A549 treated with AZD2906 at 1 μM for 4 hours (cell line): ENCODE measurements around the gene PMM1. TPM values are rescaled to one million over a fixed set of nuclear protein-coding genes. Genes with fewer than 3 reads are reported as not detected.

Source experiments
- total RNA-seq: library from RNA; stranded (reverse); fragments of 200-300 nt; extraction: Qiagen RNA extraction; gene quantifications from 5 replicates; pipeline ENCODE4 v1.2.3, GENCODE V29; 2022

PMM1 gene
- total RNA-seq = 26.3 to 31.9 TPM (median 30.1 TPM) in 5 replicates

GRCh38 chr22:41589391-41590241 is at the start of gene PMM1:
Gene PMM1, minus strand, starts transcription at chr22:41589840. Its CDS starts 35 bp downstream, at chr22:41589805.

GRCh38 chr22:41621099-41621910 is 31.7 kb upstream of the PMM1 start, which contains the start of gene XRCC6:
Gene XRCC6, plus strand, starts transcription at chr22:41621295. Its CDS starts 710 bp downstream, at chr22:41622005.

GRCh38 chr22:41620589-41621098 is 31.0 kb upstream of the PMM1 start, which contains the start of gene DESI1:
Gene DESI1, minus strand, starts transcription at chr22:41621043. Its CDS starts 204 bp downstream, at chr22:41620839.

GRCh38 chr22:41543854-41544670 is 45.6 kb downstream of the PMM1 start, which contains the start of gene POLR3H:
Gene POLR3H, minus strand, starts transcription at chr22:41544470. Its CDS starts 369 bp downstream, at chr22:41544101.

Other genes with a start within 250 kb of the PMM1 start
- gene TEF, start 207.9 kb downstream of the PMM1 start, total RNA-seq = 0.86 to 1.0 TPM (median 0.92 TPM) in 5 replicates
- gene TOB2, start 143.0 kb downstream of the PMM1 start, total RNA-seq = 24.3 to 26.4 TPM (median 25.9 TPM) in 5 replicates
- 56.1 to 71.7 TPM (median 63.8 TPM) in 5 replicates for gene PHF5A, start 121.1 kb downstream of the PMM1 start, total RNA-seq
- gene ACO2, start 120.7 kb downstream of the PMM1 start, total RNA-seq = 48.1 to 49.8 TPM (median 49.3 TPM) in 5 replicates
- 24.3 to 47.1 TPM (median 40.7 TPM) in 5 replicates for gene POLR3H, start 45.4 kb downstream of the PMM1 start, total RNA-seq
- 1.9 to 3.0 TPM (median 2.1 TPM) in 5 replicates for gene CSDC2, start 28.8 kb downstream of the PMM1 start, total RNA-seq
- 12.9 to 15.0 TPM (median 14.6 TPM) in 5 replicates for gene DESI1, start 31.2 kb upstream of the PMM1 start, total RNA-seq
- gene XRCC6, start 31.5 kb upstream of the PMM1 start, total RNA-seq = 274 to 333 TPM (median 295 TPM) in 5 replicates
- 96.4 to 198 TPM (median 177 TPM) in 5 replicates for gene SNU13, start 99.0 kb upstream of the PMM1 start, total RNA-seq
- gene MEI1, start 109.7 kb upstream of the PMM1 start, total RNA-seq = not detected in 5 replicates
- 2.7 to 3.1 TPM (median 2.8 TPM) in 5 replicates for gene CCDC134, start 210.8 kb upstream of the PMM1 start, total RNA-seq
- gene SREBF2, start 243.3 kb upstream of the PMM1 start, total RNA-seq = 24.7 to 30.4 TPM (median 28.5 TPM) in 5 replicates